Measurements from ENCODE around the gene MLNR.

Gene MLNR

DNA sequence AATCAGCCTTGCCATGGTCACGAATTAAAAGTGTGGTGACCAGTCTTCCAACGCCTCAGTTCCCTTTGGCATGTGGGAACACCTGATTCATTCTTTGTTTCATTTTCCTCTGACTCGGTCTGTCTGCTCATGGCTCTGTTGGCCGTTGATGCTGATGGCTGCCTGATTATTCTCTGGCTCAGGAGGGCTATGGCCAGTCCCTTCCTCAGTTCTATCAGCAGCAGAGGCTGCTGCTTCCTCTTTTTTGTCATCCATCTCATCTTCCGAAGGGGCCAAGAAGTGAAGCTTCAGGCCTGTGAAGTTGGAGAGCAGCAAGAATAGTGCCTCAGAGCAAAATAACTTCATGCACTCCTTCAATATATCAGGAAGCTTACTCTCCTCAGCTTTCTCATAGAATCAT, 9.5 kb upstream of the MLNR start:
- Histone ChIP-seq H3K9ac (ENCODE audit: low read length in 5 of 5) (no peak overlapping the region), H3K36me3 (ENCODE audit: control insufficient read depth in 5 of 5, insufficient read depth in 5 of 5, low read length in 5 of 5) (peaks cover 8 to 27% (median 22%) of the 10 kb centered on the region in 5 donors), H3K4me3 (ENCODE audit: low read depth in 1 of 5, low read length in 5 of 5) (no peak overlapping the region), H3K4me1 (ENCODE audit: control insufficient read depth in 5 of 5, insufficient read depth in 5 of 5, low read length in 5 of 5) (peaks cover 0 to 4% (median 0%) of the 10 kb centered on the region in 5 donors), H3K27ac (ENCODE audit: low read depth, low read length) (no peak overlapping the region), H3K9me3 (ENCODE audit: control insufficient read depth in 5 of 5, low read length in 5 of 5) (no peaks in the 10 kb centered on the region), H3K27me3 (ENCODE audit: control insufficient read depth in 5 of 5, insufficient read depth in 4 of 5, low read length in 5 of 5) (no peaks in the 10 kb centered on the region)

DNA sequence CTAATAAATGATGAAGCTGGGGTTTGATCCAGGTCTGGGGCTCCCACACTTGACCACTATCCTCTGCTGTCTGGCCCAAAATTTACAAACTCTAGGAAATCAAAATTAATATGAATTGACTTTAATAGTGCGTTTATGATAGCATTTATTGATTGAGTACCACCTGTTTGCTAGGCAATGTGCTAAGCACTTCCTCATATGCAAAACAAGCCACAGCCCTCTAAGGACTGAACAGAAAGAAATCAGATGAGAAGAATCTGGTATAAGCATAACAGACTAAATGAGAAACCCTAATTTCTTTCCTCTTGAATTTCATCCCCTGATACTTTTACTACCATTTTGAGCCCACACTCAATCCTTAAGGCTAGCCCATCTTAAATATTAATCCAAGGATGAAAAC, 6.6 kb upstream of the MLNR start:
- no peak overlapping the region for H3K4me3 ChIP-seq (ENCODE audit: low read depth in 1 of 5, low read length in 5 of 5)
- peaks cover 0 to 5% (median 0%) of the 10 kb centered on the region in 5 donors for H3K36me3 ChIP-seq (ENCODE audit: control insufficient read depth in 5 of 5, insufficient read depth in 5 of 5, low read length in 5 of 5)
- peaks cover 0 to 7% (median 3%) of the 10 kb centered on the region in 5 donors for H3K4me1 ChIP-seq (ENCODE audit: control insufficient read depth in 5 of 5, insufficient read depth in 5 of 5, low read length in 5 of 5)
- H3K9ac ChIP-seq (ENCODE audit: low read length in 5 of 5) = no peak overlapping the region
- peaks cover 5 to 17% (median 11%) of the 10 kb centered on the region in 5 donors for H3K27me3 ChIP-seq (ENCODE audit: control insufficient read depth in 5 of 5, insufficient read depth in 4 of 5, low read length in 5 of 5)
- H3K27ac ChIP-seq (ENCODE audit: low read depth, low read length) = no peak overlapping the region
- no peaks in the 10 kb centered on the region for H3K9me3 ChIP-seq (ENCODE audit: control insufficient read depth in 5 of 5, low read length in 5 of 5)

DNA sequence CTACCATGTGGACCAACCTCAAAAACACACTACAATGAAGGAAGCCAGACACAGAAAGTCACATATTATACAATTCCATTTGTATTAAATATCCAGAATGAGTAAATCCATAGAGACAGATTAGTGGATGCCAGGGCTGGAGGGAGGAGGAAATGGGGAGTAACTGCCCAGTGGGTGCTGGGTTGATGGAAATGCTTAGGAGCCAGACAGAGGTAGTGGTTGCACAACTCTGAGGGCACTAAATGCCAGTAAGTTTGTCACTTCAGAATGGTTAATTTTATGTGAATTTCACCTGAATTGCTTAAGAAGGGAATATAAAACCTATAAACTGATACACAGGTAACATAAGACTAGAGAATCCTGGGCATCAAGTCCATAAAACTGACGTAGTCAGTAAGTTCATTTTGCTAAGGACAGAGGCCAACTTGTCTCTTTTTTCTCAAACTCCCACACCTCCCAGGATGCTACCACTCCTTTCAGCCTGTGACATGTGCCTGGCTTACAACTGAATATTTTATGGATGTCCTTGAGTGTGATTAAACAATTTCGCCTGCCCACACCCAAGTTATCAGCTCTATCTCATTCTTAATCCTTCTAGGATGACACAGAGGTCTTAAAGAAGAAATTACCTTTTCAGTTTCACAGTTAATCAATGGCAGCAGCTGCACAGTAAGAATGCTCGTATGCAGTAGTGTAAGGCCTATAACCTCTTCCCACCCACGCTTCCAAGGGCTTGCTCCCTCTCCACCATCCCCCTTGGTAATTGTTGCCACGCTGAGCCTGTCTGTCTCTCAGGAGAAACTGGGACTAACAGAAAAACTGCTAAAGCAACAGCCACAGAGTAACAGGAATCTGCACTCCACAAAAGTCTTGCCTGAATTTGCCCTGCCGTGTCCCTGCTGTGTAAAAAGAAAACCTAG, 5.9 kb upstream of the MLNR start:
- Histone ChIP-seq H3K4me3 (ENCODE audit: low read depth in 1 of 5, low read length in 5 of 5) (no peak overlapping the region), H3K27ac (ENCODE audit: low read depth, low read length) (no peak overlapping the region), H3K9ac (ENCODE audit: low read length in 5 of 5) (no peak overlapping the region), H3K36me3 (ENCODE audit: control insufficient read depth in 5 of 5, insufficient read depth in 5 of 5, low read length in 5 of 5) (no peaks in the 10 kb centered on the region), H3K4me1 (ENCODE audit: control insufficient read depth in 5 of 5, insufficient read depth in 5 of 5, low read length in 5 of 5) (peaks cover 0 to 12% (median 7%) of the 10 kb centered on the region in 5 donors), H3K27me3 (ENCODE audit: control insufficient read depth in 5 of 5, insufficient read depth in 4 of 5, low read length in 5 of 5) (peaks cover 8 to 24% (median 18%) of the 10 kb centered on the region in 5 donors), H3K9me3 (ENCODE audit: control insufficient read depth in 5 of 5, low read length in 5 of 5) (no peaks in the 10 kb centered on the region)

DNA sequence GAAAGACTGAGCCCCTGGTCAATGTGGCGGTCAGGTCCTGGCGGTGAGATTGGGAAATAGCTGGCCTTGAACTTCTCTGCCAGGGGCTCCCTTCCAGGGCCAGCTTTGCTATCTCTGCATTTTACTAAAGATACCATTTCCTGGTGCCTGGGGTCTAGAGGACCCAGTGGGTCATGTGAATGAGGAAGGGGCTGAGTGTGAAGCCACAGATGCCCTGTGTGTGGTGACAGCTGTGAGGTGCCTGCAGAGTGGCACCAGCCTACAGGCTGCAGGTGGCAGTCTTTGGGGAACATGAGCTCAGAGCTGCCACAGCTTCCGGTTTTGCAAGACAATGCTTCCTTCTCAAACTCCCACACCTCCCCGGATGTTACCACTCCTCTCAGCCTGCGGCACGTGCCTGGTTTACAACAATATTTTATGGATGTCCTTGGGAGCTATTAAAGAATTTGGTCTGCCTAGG, 5.2 kb upstream of the MLNR start:
- no peak overlapping the region for H3K27ac ChIP-seq (ENCODE audit: low read depth, low read length)
- H3K9me3 ChIP-seq (ENCODE audit: control insufficient read depth in 5 of 5, low read length in 5 of 5) = no peaks in the 10 kb centered on the region
- peaks cover 11 to 29% (median 23%) of the 10 kb centered on the region in 5 donors for H3K27me3 ChIP-seq (ENCODE audit: control insufficient read depth in 5 of 5, insufficient read depth in 4 of 5, low read length in 5 of 5)
- H3K4me3 ChIP-seq (ENCODE audit: low read depth in 1 of 5, low read length in 5 of 5) = no peak overlapping the region
- H3K4me1 ChIP-seq (ENCODE audit: control insufficient read depth in 5 of 5, insufficient read depth in 5 of 5, low read length in 5 of 5) = peaks cover 0 to 18% (median 10%) of the 10 kb centered on the region in 5 donors
- H3K36me3 ChIP-seq (ENCODE audit: control insufficient read depth in 5 of 5, insufficient read depth in 5 of 5, low read length in 5 of 5) = no peaks in the 10 kb centered on the region
- no peak overlapping the region for H3K9ac ChIP-seq (ENCODE audit: low read length in 5 of 5)

DNA sequence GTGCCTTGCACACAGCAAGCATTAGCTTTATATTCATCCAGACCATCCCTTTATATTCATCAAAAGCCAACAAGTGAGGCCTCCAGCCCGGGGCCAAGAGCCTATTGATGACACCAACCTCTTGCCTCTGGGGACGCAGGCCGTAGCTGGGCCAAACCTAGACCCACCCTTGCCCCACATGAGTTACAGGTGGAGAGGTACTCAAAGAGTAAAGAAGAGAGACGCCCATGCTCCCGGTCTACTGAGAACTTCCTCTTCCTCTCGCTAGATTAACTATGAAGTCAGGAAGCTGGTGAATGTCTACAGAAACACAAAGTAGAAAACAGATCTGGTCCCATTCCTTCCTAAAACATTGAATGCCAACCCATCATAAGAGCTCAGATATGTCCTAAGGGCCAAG, 3.8 kb upstream of the MLNR start:
- H3K27ac ChIP-seq (ENCODE audit: low read depth, low read length) = no peak overlapping the region
- no peaks in the 10 kb centered on the region for H3K9me3 ChIP-seq (ENCODE audit: control insufficient read depth in 5 of 5, low read length in 5 of 5)
- peaks cover 0 to 27% (median 20%) of the 10 kb centered on the region in 5 donors for H3K4me1 ChIP-seq (ENCODE audit: control insufficient read depth in 5 of 5, insufficient read depth in 5 of 5, low read length in 5 of 5)
- H3K4me3 ChIP-seq (ENCODE audit: low read depth in 1 of 5, low read length in 5 of 5) = no peak overlapping the region
- H3K36me3 ChIP-seq (ENCODE audit: control insufficient read depth in 5 of 5, insufficient read depth in 5 of 5, low read length in 5 of 5) = no peaks in the 10 kb centered on the region
- peaks cover 25 to 40% (median 35%) of the 10 kb centered on the region in 5 donors for H3K27me3 ChIP-seq (ENCODE audit: control insufficient read depth in 5 of 5, insufficient read depth in 4 of 5, low read length in 5 of 5)
- no peak overlapping the region for H3K9ac ChIP-seq (ENCODE audit: low read length in 5 of 5)

DNA sequence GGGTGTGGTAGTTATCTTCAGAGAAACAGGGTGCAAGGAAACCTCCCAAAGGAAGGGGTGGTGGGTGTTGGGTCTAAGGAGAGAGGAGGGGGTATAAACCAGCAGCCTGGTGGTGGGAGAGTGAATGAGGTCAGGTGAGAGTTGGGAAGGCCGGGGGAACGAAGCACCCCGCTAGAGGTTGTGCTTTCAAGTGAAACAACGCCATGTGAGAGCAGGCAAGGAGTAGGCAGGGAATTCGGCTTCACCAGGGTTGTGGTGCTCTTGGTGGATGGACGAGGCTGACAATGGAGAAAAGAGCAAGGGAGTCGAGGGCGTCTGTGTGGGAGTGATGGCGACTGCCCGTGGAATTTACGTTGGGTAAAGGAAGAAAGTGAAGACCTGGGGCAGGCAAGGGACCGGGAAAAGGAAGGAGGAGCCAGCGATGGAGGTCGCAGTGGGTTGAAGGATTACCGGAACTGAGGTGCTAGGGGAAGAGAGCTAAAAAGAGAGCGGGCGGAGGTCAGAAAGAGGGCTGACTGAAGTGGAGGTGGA, 2.1 kb upstream of the MLNR start:
- H3K9ac ChIP-seq (ENCODE audit: low read length in 5 of 5) = no peak overlapping the region
- peaks cover 29 to 51% (median 40%) of the 10 kb centered on the region in 5 donors for H3K27me3 ChIP-seq (ENCODE audit: control insufficient read depth in 5 of 5, insufficient read depth in 4 of 5, low read length in 5 of 5)
- no peak overlapping the region for H3K27ac ChIP-seq (ENCODE audit: low read depth, low read length)
- H3K4me1 ChIP-seq (ENCODE audit: control insufficient read depth in 5 of 5, insufficient read depth in 5 of 5, low read length in 5 of 5) = peaks cover 0 to 27% (median 20%) of the 10 kb centered on the region in 5 donors
- no peaks in the 10 kb centered on the region for H3K36me3 ChIP-seq (ENCODE audit: control insufficient read depth in 5 of 5, insufficient read depth in 5 of 5, low read length in 5 of 5)
- peak overlapping the region in 1 of 5 donors; percentile 20 for H3K4me3 ChIP-seq (ENCODE audit: low read depth in 1 of 5, low read length in 5 of 5)
- H3K9me3 ChIP-seq (ENCODE audit: control insufficient read depth in 5 of 5, low read length in 5 of 5) = no peaks in the 10 kb centered on the region

DNA sequence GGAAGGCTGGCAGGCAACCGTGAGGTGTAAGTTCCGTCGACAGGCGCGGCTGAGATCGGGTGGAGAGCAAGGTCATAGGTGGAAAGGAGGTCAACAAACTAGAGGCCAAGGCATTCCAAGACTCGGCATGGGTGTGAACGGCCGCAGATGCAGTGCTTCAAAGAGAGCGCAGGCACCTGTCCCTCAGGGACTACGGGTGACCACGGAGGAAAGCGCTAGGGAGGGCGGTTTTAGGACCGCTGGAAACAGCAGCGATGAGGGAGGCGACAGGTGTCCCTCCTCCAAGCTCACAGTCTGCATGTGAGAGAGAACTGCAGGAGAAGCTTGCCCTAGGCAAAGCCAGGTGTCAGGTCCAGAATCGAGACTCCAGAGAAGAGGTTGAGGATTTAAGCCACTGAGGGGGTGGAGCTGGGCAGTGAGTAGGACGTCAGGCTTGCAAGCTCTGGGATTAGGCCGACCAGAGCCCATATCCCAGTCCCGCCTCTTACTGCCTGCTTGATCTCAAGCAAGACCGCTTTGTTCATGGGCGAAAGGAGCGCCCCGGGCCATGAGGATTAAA, 1.6 kb upstream of the MLNR start:
- peaks cover 29 to 51% (median 40%) of the 10 kb centered on the region in 5 donors for H3K27me3 ChIP-seq (ENCODE audit: control insufficient read depth in 5 of 5, insufficient read depth in 4 of 5, low read length in 5 of 5)
- H3K4me1 ChIP-seq (ENCODE audit: control insufficient read depth in 5 of 5, insufficient read depth in 5 of 5, low read length in 5 of 5) = peaks cover 0 to 27% (median 20%) of the 10 kb centered on the region in 5 donors
- H3K9ac ChIP-seq (ENCODE audit: low read length in 5 of 5) = no peak overlapping the region
- H3K4me3 ChIP-seq (ENCODE audit: low read depth in 1 of 5, low read length in 5 of 5) = peak overlapping the region in 2 of 5 donors; percentile 20 to 25
- no peaks in the 10 kb centered on the region for H3K36me3 ChIP-seq (ENCODE audit: control insufficient read depth in 5 of 5, insufficient read depth in 5 of 5, low read length in 5 of 5)
- no peaks in the 10 kb centered on the region for H3K9me3 ChIP-seq (ENCODE audit: control insufficient read depth in 5 of 5, low read length in 5 of 5)
- H3K27ac ChIP-seq (ENCODE audit: low read depth, low read length) = no peak overlapping the region

DNA sequence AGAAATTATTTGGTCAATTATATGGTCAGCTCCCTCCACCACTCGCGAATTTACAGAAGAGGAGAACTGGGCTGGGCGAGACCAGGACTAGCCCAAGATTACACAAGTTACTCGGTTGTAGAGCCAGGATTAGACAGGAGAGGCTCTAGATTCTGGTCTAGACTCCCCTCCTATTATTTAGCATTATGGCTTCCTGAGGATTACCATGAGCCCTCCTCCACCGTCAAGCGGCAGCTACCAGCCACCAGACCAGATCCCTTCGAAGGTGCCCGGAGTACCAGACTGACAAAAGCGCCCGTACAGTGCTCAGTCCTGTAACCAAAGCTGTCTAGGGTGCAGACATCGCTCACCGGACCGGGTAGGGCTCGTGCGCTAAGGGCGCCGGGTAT, 497 bp upstream of the MLNR start:
- Histone ChIP-seq H3K27me3 (ENCODE audit: control insufficient read depth in 5 of 5, insufficient read depth in 4 of 5, low read length in 5 of 5) (peaks cover 29 to 53% (median 40%) of the 10 kb centered on the region in 5 donors), H3K4me3 (ENCODE audit: low read depth in 1 of 5, low read length in 5 of 5) (peak overlapping the region; percentile 35 to 74 (median 58)), H3K9me3 (ENCODE audit: control insufficient read depth in 5 of 5, low read length in 5 of 5) (no peaks in the 10 kb centered on the region), H3K4me1 (ENCODE audit: control insufficient read depth in 5 of 5, insufficient read depth in 5 of 5, low read length in 5 of 5) (peaks cover 0 to 26% (median 20%) of the 10 kb centered on the region in 5 donors), H3K36me3 (ENCODE audit: control insufficient read depth in 5 of 5, insufficient read depth in 5 of 5, low read length in 5 of 5) (no peaks in the 10 kb centered on the region), H3K9ac (ENCODE audit: low read length in 5 of 5) (no peak overlapping the region), H3K27ac (ENCODE audit: low read depth, low read length) (no peak overlapping the region)

DNA sequence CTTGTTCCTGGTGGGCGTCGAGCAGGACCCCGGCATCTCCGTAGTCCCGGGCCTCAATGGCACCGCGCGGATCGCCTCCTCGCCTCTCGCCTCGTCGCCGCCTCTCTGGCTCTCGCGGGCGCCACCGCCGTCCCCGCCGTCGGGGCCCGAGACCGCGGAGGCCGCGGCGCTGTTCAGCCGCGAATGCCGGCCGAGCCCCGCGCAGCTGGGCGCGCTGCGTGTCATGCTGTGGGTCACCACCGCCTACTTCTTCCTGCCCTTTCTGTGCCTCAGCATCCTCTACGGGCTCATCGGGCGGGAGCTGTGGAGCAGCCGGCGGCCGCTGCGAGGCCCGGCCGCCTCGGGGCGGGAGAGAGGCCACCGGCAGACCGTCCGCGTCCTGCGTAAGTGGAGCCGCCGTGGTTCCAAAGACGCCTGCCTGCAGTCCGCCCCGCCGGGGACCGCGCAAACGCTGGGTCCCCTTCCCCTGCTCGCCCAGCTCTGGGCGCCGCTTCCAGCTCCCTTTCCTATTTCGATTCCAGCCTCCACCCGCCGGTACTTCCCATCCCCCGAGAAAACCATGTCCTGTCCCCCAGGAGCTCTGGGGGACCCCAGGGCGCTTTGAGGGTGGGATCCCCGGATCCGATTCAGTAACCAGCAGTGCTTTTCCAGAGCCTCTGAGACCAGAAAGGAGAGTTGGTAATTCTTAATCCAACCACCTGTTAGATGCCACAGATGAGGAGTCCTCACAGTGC, 885 bp downstream of the MLNR start:
- peaks cover 29 to 53% (median 40%) of the 10 kb centered on the region in 5 donors for H3K27me3 ChIP-seq (ENCODE audit: control insufficient read depth in 5 of 5, insufficient read depth in 4 of 5, low read length in 5 of 5)
- H3K4me1 ChIP-seq (ENCODE audit: control insufficient read depth in 5 of 5, insufficient read depth in 5 of 5, low read length in 5 of 5) = peaks cover 0 to 24% (median 21%) of the 10 kb centered on the region in 5 donors
- H3K4me3 ChIP-seq (ENCODE audit: low read depth in 1 of 5, low read length in 5 of 5) = peak overlapping the region in 4 of 5 donors; percentile 55 to 74 (median 64)

More for the DNA sequence above, 885 bp downstream of the MLNR start:
- no peak overlapping the region for H3K9ac ChIP-seq (ENCODE audit: low read length in 5 of 5)
- H3K36me3 ChIP-seq (ENCODE audit: control insufficient read depth in 5 of 5, insufficient read depth in 5 of 5, low read length in 5 of 5) = no peaks in the 10 kb centered on the region
- H3K27ac ChIP-seq (ENCODE audit: low read depth, low read length) = no peak overlapping the region
- H3K9me3 ChIP-seq (ENCODE audit: control insufficient read depth in 5 of 5, low read length in 5 of 5) = no peaks in the 10 kb centered on the region

Data from subcutaneous abdominal adipose tissue (tissue), 5 donors.